Omental fat pad (tissue), 4 donors: ENCODE results near the gene MTARC2. TPM values are rescaled to one million over a fixed set of nuclear protein-coding genes. Genes with fewer than 3 reads are reported as not detected.

Source experiments
- ATAC-seq: fragments of 150-250 bp; one replicate; pipeline ENCODE4 v1.9.1; 2016; ENCODE audit warnings: mild to moderate bottlenecking, moderate library complexity; ENCODE audit not compliant: low FRiP score
- DNase-seq: peaks from one replicate; pipeline ENCODE4 v3.0.0-alpha.2; 2019; ENCODE audit warnings: low spot score
- total RNA-seq, 4 donors: library from RNA; depleted of rRNA; stranded (reverse); fragments of >200 nt; gene quantifications; one replicate each; pipeline ENCODE4 v1.1.0, GENCODE V29; 2016
- TF ChIP-seq, protein P1 (sequence below), 3 donors: fragments of 450-650 bp; IDR thresholded peaks; one replicate each; pipeline ENCODE4 v1.5.1; 2016 to 2017; ENCODE audit warnings: antibody characterized with exemption in 3 of 3, mild to moderate bottlenecking in 3 of 3, moderate library complexity in 2 of 3

Gene MTARC2
- total RNA-seq, 4 donors from 2014 or later: 15.7 to 31.6 (median 26.7) TPM

GRCh38 chr1:220825819-220826551 is 77.9 kb downstream of the MTARC2 start:
- TF ChIP-seq, protein P1, sequence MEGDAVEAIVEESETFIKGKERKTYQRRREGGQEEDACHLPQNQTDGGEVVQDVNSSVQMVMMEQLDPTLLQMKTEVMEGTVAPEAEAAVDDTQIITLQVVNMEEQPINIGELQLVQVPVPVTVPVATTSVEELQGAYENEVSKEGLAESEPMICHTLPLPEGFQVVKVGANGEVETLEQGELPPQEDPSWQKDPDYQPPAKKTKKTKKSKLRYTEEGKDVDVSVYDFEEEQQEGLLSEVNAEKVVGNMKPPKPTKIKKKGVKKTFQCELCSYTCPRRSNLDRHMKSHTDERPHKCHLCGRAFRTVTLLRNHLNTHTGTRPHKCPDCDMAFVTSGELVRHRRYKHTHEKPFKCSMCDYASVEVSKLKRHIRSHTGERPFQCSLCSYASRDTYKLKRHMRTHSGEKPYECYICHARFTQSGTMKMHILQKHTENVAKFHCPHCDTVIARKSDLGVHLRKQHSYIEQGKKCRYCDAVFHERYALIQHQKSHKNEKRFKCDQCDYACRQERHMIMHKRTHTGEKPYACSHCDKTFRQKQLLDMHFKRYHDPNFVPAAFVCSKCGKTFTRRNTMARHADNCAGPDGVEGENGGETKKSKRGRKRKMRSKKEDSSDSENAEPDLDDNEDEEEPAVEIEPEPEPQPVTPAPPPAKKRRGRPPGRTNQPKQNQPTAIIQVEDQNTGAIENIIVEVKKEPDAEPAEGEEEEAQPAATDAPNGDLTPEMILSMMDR (IDR thresholded peaks at IDR 0.05): no peak
- DNase-seq (no peak), ATAC-seq (no peak)

GRCh38 chr1:220826729-220827128 is 78.6 kb downstream of the MTARC2 start:
- ATAC-seq (no peak), DNase-seq (no peak)
- TF ChIP-seq, protein P1 (IDR thresholded peaks at IDR 0.05): no peak

DNA sequence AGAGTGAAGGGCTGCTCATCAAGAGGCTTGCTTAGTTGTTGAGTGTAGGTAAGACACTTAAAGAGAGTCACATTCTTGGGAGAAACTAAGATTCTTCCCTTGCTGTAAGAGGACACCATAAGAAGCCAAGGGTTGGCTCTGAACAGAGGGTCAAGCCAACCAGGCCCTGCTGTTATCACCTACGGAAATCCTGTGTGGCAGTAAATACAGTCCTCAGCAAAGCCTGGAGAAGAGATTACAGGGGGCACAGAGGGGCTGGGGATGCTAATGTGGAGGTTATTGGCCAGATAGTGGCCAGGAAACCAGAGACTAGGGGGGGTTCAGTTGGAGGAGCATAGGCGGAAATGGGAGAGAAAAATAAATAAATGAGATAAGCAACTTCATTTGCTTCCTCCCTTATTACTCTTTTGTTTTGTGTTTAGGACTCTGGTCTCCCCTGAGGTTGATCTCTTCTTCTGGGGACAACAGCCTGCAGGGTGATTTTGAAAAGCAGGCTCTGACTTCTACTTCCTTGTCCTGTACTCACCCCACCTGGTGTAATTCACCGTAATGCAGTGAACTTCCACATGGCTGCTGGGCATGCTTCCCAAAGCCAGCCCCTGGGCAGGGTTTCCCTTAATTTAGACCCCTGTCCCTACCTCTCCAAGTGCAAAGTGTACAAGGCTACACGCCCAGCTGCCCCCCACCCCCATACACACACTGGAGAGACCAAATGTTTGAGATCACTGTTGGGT is 79.5 kb downstream of the MTARC2 start:
- DNase-seq (no peak), ATAC-seq (no peak)
- TF ChIP-seq, protein P1 (IDR thresholded peaks at IDR 0.05): no peak

DNA sequence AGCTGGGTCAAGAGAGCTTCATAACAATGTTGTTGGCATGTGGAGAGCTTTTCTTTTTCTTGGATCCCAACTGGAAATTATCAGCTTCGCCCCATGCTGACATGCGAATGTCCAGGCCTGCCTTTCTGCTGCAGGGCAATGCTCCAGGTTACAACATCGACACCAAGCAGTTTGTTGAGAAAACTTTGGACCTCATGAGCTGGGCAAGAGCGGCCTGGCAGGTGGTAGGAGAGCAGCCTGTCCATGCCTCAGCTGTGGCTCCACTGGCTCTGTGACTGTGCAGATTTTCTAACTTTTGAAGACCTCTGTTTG is 80.0 kb downstream of the MTARC2 start:
- TF ChIP-seq, protein P1 (IDR thresholded peaks at IDR 0.05): no peak
- ATAC-seq: no peak
- no peak for DNase-seq

DNA sequence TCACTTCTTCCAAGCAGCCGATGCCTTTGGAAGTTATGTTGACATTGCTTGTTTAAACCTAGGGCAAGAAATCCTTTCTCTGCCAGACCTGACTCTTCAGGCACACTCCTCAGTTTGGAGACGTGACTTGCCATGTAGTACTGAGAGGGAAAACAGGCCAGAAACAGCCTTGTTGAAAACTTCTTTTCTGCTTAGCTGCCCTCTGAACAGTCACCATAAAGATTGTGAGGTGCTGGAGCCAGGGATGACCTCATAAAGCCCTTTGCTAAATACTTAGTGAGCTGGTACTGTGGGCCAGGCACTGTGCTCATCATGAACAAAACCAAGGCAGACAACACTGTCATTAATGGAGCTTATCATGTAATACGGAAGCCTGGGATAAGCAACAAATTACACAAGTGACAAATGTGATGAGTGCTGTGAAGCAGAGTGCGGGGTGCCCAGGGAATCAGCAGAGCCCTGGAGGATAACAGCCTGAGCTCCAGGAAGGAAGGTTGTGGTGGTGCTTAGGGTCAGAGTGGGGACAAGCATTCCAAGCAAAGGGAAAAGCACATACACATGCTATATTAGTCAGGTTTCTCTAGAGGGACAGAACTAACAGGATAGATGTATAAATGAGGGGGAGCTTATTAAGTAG is 80.9 kb downstream of the MTARC2 start:
- ATAC-seq: no peak
- TF ChIP-seq, protein P1 (IDR thresholded peaks at IDR 0.05): no peak
- no peak for DNase-seq

DNA sequence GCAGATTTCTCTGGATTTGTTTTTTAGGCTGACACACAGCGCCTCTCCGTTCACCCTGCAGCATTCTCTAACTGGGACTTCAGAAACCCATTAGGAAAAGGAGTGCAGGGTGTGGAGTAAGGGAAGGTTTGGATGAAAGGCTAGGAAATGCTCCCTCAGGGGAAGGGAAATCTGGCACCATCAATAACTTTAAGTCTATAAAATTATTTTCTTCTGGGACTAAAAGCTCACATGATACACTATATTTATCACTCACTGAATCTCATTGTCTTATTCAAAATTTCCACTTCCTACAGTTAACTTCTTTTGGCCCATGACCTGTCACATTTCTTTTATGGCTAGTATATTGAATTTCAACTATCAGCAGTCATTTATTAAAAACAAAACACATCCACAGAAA is 85.3 kb downstream of the MTARC2 start:
- no peak for DNase-seq
- no peak for ATAC-seq
- TF ChIP-seq, protein P1 (IDR thresholded peaks at IDR 0.05): no peak

Other genes with a start within 250 kb of the MTARC2 start
- gene MARK1, start 220.2 kb upstream of the MTARC2 start, total RNA-seq: 10 to 100 TPM in 1 of 4 donors, 1 to 10 TPM in 3; 7.7 to 24.4 (median 9.0) TPM
- 10 to 100 TPM; 27.4 to 63.0 (median 38.9) TPM for gene C1orf115, start 58.0 kb upstream of the MTARC2 start, total RNA-seq
- gene MTARC1, start 38.6 kb downstream of the MTARC2 start, total RNA-seq: 100 to 1,000 TPM in 3 of 4 donors, 10 to 100 TPM in 1; 87.2 to 394 (median 192) TPM
- 10 to 100 TPM; 26.4 to 46.7 (median 34.5) TPM for gene HLX, start 131.1 kb downstream of the MTARC2 start, total RNA-seq